Measurements from ENCODE around the gene MS4A1. TPM values are rescaled to one million over a fixed set of nuclear protein-coding genes. Genes with fewer than 3 reads are reported as not detected.

The MS4A1 gene
- 1.3 TPM for total RNA-seq

DNA sequence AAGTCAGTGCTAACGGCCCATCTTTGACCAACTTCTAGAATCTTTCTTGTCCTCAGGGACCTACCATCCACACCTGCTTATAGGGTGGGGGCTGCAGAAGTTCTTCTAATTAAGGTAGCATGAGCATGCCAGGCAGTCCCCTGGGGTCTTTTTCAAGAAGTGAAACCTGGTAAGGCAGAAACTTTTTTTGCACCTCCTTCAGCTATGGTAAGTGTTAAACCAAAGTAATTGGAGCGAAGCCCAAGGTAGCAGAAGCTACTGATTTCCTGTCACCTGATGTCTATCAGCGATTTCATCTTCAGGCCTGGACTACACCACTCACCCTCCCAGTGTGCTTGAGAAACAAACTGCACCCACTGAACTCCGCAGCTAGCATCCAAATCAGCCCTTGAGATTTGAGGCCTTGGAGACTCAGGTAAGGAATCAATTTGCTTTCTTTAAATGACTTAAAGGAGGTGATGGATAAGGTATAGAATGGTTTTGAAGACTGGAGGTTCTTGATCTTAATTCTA is at the start of gene MS4A1:
TSS of gene MS4A1 (plus strand) at position 317 of the 512 bp plus-strand sequence. CDS start 6,528 bp downstream, outside the sequence.

DNA sequence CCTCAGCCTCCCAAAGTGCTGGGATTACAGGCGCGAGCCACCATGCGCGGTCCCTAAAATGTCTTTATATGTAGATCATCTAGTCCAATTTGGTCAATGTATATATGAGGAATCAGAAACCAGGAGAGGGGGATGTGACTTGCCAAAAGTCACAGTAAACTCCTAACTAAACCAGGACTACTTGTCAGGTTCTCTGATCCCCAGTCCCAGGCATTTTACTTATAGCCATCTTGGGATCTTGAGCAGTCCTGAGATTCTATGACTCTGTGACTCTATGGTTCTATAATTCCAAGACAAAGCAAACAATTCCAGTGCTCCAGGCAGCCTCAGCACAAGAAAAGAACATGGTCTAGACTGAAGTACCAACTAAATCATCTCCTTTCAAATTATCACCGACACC is 26.4 kb upstream of the MS4A1 start, which contains the start of gene MS4A5:
TSS of gene MS4A5 (plus strand) at position 301 of the 400 bp plus-strand sequence. CDS start 103 bp downstream, outside the sequence.

DNA sequence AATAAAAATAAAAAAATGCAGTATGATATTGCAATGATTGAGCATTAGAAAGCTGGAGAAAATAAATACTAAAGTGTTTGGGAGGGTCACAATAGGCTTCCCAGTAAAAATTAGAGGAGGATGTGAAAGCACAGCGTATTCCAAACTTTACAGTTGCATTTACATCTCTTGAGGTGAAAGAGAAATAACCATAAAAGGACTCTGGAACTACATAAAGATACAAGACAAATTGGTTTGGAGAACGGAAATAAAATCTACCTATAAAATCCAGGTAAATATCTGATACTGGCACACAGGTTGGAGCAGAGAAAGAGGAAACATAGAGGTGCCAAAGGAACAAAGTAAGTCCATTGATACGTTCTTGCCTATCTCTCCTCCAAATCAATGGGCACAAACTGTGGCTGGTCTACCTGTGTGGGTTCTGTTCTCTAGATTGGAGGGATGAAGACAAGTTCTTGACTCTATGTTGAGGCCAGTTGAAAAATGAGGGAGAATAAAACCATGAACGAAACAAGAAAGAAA is 36.9 kb downstream of the MS4A1 start, which contains the start of gene MS4A12:
TSS of gene MS4A12 (plus strand) at position 291 of the 522 bp plus-strand sequence. CDS start 4,541 bp downstream, outside the sequence.

DNA sequence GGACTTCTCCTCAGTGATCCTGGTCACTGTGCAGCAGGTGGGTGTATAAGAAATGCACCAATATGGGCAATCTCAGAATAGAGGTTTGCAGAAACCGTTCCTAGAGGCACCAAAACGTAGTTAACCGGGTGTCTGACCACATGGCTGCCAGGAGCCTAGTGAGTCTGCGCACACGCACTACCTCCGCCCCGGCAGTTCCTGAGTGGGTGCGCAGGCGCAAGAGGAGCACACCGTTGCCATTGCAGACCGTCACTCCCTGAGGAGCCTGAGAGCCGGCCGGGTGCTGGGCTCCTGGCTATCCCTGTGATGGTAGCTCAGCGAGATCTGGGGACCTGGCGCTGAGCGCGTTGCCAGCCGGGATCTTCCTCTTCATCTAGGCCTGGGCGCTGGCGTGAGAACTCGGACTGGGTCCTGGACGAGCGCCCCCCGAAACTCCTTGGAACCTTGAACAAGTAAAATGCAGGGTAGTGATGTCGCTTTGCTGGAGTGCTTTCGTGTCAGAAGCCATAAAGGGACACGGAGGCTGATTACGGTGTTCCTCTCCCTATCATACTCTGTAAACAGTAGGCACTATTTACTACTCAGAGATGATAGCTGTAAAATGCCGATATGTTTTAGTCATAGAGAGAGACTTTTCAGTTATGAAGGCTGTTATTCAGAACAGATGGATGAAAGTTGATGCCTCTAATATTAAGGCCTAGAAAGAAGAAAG is 59.7 kb downstream of the MS4A1 start, which contains the start of gene MS4A13:
TSS of gene MS4A13 (plus strand) at position 249 of the 712 bp plus-strand sequence. CDS start 2,692 bp downstream, outside the sequence.

Other genes with a start within 250 kb of the MS4A1 start
- gene MS4A4E, start 212.7 kb upstream of the MS4A1 start, total RNA-seq: 1.3 TPM
- gene MS4A4A, start 175.2 kb upstream of the MS4A1 start, total RNA-seq: 7.9 TPM
- not detected for gene MS4A6E, start 128.6 kb upstream of the MS4A1 start, total RNA-seq
- gene MS4A7, start 77.3 kb upstream of the MS4A1 start, total RNA-seq: 13.0 TPM
- not detected for gene MS4A14, start 59.4 kb upstream of the MS4A1 start, total RNA-seq
- gene MS4A5, start 26.3 kb upstream of the MS4A1 start, total RNA-seq: not detected
- gene MS4A12, start 36.9 kb downstream of the MS4A1 start, total RNA-seq: not detected
- not detected for gene MS4A13, start 59.5 kb downstream of the MS4A1 start, total RNA-seq
- 0.29 TPM for gene MS4A8, start 243.8 kb downstream of the MS4A1 start, total RNA-seq

Data from metanephros (tissue), 1 donor.